Neural progenitor cell (in vitro differentiated cells): ENCODE data around the gene FTSJ3.

Experiments
- EZH2 ChIP-seq: fragments of 200-600 bp; sonication (generic); IDR thresholded peaks from 2 replicates; pipeline ENCODE4 v1.6.1; 2017; ENCODE audit warnings: antibody characterized with exemption, mild to moderate bottlenecking, moderate library complexity
- EZH2phosphoT487 ChIP-seq: fragments of 200-600 bp; sonication (generic); IDR thresholded peaks from 2 replicates; pipeline ENCODE4 v1.6.1; 2017; ENCODE audit warnings: antibody characterized with exemption
- TF ChIP-seq, protein P1 (sequence below): fragments of 200-600 bp; sonication (generic); IDR thresholded peaks from 2 replicates; pipeline ENCODE4 v1.5.1; 2017; ENCODE audit warnings: antibody characterized with exemption, mild to moderate bottlenecking

DNA sequence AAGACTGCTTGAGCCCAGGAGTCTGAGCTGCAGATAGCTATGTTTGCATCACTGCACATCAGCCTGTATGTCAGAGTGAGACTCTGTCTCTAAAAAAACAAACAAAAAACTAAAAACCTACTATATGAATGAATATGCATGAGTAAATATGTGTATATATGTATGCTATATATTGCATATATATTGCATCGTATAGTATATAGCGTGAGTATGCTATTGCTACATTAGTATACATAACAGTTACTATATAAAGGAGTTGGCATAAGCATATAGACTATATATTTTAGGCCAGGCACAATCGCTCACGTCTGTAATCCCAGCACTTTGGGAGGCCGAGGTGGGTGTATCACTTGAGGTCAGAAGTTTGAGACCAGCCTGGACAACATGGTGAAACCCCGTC is 37.4 kb downstream of the FTSJ3 start:
- TF ChIP-seq, protein P1, sequence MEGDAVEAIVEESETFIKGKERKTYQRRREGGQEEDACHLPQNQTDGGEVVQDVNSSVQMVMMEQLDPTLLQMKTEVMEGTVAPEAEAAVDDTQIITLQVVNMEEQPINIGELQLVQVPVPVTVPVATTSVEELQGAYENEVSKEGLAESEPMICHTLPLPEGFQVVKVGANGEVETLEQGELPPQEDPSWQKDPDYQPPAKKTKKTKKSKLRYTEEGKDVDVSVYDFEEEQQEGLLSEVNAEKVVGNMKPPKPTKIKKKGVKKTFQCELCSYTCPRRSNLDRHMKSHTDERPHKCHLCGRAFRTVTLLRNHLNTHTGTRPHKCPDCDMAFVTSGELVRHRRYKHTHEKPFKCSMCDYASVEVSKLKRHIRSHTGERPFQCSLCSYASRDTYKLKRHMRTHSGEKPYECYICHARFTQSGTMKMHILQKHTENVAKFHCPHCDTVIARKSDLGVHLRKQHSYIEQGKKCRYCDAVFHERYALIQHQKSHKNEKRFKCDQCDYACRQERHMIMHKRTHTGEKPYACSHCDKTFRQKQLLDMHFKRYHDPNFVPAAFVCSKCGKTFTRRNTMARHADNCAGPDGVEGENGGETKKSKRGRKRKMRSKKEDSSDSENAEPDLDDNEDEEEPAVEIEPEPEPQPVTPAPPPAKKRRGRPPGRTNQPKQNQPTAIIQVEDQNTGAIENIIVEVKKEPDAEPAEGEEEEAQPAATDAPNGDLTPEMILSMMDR: no peak
- TF ChIP-seq EZH2 (no peak), EZH2phosphoT487 (no peak)
